NCI-H1092 (cell line): ENCODE measurements around the gene AIF1.
"Not testable (repeated sequence)": the region's sequence is repeated elsewhere in the genome, so short reads cannot be mapped to it uniquely, and the experiment has no call there.

ENCODE experiments used
- DNase-seq: peaks from one replicate; lab custom pipeline; 2025; lab: John Stamatoyannopoulos, UW

AIF1 gene

GRCh38 chr6:31580807-31581433, 34.1 kb upstream of the AIF1 start:
- peak; percentile 27 for DNase-seq

GRCh38 chr6:31581434-31582229, 33.4 kb upstream of the AIF1 start:
- no peak for DNase-seq

GRCh38 chr6:31582230-31582643, 32.8 kb upstream of the AIF1 start, which contains the start of gene LTB:
TSS of gene LTB (minus strand) at chr6:31582424. CDS start at chr6:31582417, 7 bp downstream.
- DNase-seq, result no peak

- no peak for DNase-seq
Measured at GRCh38 chr6:31585491-31585890, 29.5 kb upstream of the AIF1 start.

- DNase-seq, result no peak
Measured at GRCh38 chr6:31586008-31586407, 29.0 kb upstream of the AIF1 start, which contains the start of gene LST1. TSS of gene LST1 (plus strand) at chr6:31586277. CDS start at chr6:31587300, 1,023 bp downstream.

GRCh38 chr6:31586599-31587281, 28.3 kb upstream of the AIF1 start:
- DNase-seq, result no peak

GRCh38 chr6:31587791-31588777, 26.9 kb upstream of the AIF1 start:
- DNase-seq, result no peak

GRCh38 chr6:31588871-31589650, 26.0 kb upstream of the AIF1 start:
- DNase-seq, result no peak

GRCh38 chr6:31590691-31591090, 24.3 kb upstream of the AIF1 start:
- not testable (repeated sequence) for DNase-seq

- no peak for DNase-seq
Measured at GRCh38 chr6:31592396-31592771, 22.6 kb upstream of the AIF1 start.

GRCh38 chr6:31597006-31597405, 18.0 kb upstream of the AIF1 start:
- DNase-seq, result no peak

- no peak for DNase-seq
Measured at GRCh38 chr6:31607317-31607716, 7.7 kb upstream of the AIF1 start.

GRCh38 chr6:31609519-31610406, 5.3 kb upstream of the AIF1 start:
- DNase-seq, result no peak

GRCh38 chr6:31610968-31611367, 4.1 kb upstream of the AIF1 start:
- DNase-seq, result no peak

- no peak for DNase-seq
Measured at GRCh38 chr6:31614075-31614619, 887 bp upstream of the AIF1 start.

- DNase-seq, result no peak
Measured at GRCh38 chr6:31615748-31616147, 714 bp downstream of the AIF1 start.

- DNase-seq, result no peak
Measured at GRCh38 chr6:31617010-31617409, 2.0 kb downstream of the AIF1 start.

GRCh38 chr6:31619805-31620585, 5.0 kb downstream of the AIF1 start:
- peak; percentile 93 for DNase-seq
